C4-2B (cell line): ENCODE data around the gene C13orf46.

Experiments
- CTCF ChIP-seq: fragments of 450-650 bp; conservative IDR thresholded peaks from 2 replicates; pipeline ENCODE4 v1.5.1; 2017; ENCODE audit warnings: mild to moderate bottlenecking
- ZFX ChIP-seq: fragments of 450-650 bp; IDR thresholded peaks from 2 replicates; pipeline ENCODE4 v1.6.1; 2017

DNA sequence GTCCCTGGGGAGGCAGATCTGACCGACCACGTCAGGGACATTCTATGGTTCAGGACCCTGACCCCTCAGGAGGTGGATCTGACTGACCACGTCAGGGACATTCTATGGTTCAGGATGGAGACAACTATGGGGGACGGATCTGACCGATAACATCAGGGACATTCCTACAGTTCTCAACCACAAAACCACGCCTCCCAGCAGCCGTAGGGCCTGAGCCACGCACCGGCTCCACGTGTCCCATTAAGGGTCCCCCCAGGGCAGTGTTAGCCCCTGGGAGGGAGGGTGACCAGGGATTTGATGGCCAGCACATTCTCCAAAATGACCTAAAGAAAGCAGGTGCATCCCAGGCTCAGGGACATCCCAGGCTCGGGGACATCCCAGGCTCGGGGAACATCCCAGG, 49.0 kb upstream of the C13orf46 start:
- no peak for TF ChIP-seq CTCF
- TF ChIP-seq ZFX: no peak
